Medulla oblongata (tissue), 1 donor: ENCODE results near the gene SPINK14.

ENCODE experiments used
- DNase-seq: peaks from one replicate; pipeline ENCODE4 v3.0.0-alpha.2; 2015; ENCODE audit errors: extremely low spot score

The SPINK14 gene

GRCh38 chr5:148168246-148168645, at the start of gene SPINK14:
Gene SPINK14 (plus strand): TSS chr5:148168546. CDS start chr5:148169733, 1,187 bp downstream.
- no peak for DNase-seq

GRCh38 chr5:148120317-148120716, 48.0 kb upstream of the SPINK14 start:
- no peak for DNase-seq

- no peak for DNase-seq
These were observed 42.7 kb upstream of the SPINK14 start for GRCh38 chr5:148125641-148126040.

- no peak for DNase-seq
These were observed 33.0 kb upstream of the SPINK14 start for GRCh38 chr5:148135091-148136048.

GRCh38 chr5:148140846-148141245, 27.5 kb upstream of the SPINK14 start:
- DNase-seq: no peak

- no peak for DNase-seq
These were observed 26.7 kb upstream of the SPINK14 start for GRCh38 chr5:148141645-148142044.

GRCh38 chr5:148145916-148146315, 22.4 kb upstream of the SPINK14 start:
- no peak for DNase-seq

- no peak for DNase-seq
These were observed 21.9 kb upstream of the SPINK14 start for GRCh38 chr5:148146487-148146886.

GRCh38 chr5:148147415-148147814, 20.9 kb upstream of the SPINK14 start:
- DNase-seq: no peak

- no peak for DNase-seq
These were observed 16.5 kb upstream of the SPINK14 start for GRCh38 chr5:148151872-148152271.

GRCh38 chr5:148152781-148153180, 15.6 kb upstream of the SPINK14 start:
- DNase-seq: no peak

GRCh38 chr5:148156609-148157008, 11.7 kb upstream of the SPINK14 start:
- no peak for DNase-seq

GRCh38 chr5:148162038-148162437, 6.3 kb upstream of the SPINK14 start:
- DNase-seq: no peak

- no peak for DNase-seq
These were observed 5.0 kb upstream of the SPINK14 start for GRCh38 chr5:148163345-148163744.

GRCh38 chr5:148166550-148167283, 1.6 kb upstream of the SPINK14 start:
- no peak for DNase-seq

- DNase-seq: no peak
These were observed 4.0 kb downstream of the SPINK14 start for GRCh38 chr5:148172377-148172776.

- DNase-seq: no peak
These were observed 8.1 kb downstream of the SPINK14 start for GRCh38 chr5:148176480-148176879.

- no peak for DNase-seq
These were observed 8.9 kb downstream of the SPINK14 start for GRCh38 chr5:148177207-148177606.

- peak; percentile 75 for DNase-seq
These were observed 11.0 kb downstream of the SPINK14 start for GRCh38 chr5:148179234-148179824.

- no peak for DNase-seq
These were observed 18.1 kb downstream of the SPINK14 start for GRCh38 chr5:148186248-148187003.

- DNase-seq: no peak
These were observed 22.7 kb downstream of the SPINK14 start for GRCh38 chr5:148191010-148191409.

- no peak for DNase-seq
These were observed 24.9 kb downstream of the SPINK14 start for GRCh38 chr5:148193202-148193601.
